NCI-H128 (cell line): ENCODE measurements around the gene LOXHD1.

Source experiments
- DNase-seq: peaks from one replicate; lab custom pipeline; 2025; ENCODE audit not compliant: unreplicated experiment; lab: John Stamatoyannopoulos, UW

Gene LOXHD1

GRCh38 chr18:46657115-46657955, at the start of gene LOXHD1:
TSS of gene LOXHD1 (minus strand) at chr18:46657220. CDS start at chr18:46657033, 187 bp downstream.
- DNase-seq: no peak

GRCh38 chr18:46705521-46705920, 48.5 kb upstream of the LOXHD1 start:
- no peak for DNase-seq

GRCh38 chr18:46704816-46705215, 47.8 kb upstream of the LOXHD1 start:
- no peak for DNase-seq

- DNase-seq: no peak
Observed at GRCh38 chr18:46704189-46704588, 47.2 kb upstream of the LOXHD1 start.

GRCh38 chr18:46702471-46702870, 45.5 kb upstream of the LOXHD1 start:
- DNase-seq: no peak

- DNase-seq: no peak
Observed at GRCh38 chr18:46700066-46700824, 43.2 kb upstream of the LOXHD1 start.

GRCh38 chr18:46696702-46697101, 39.7 kb upstream of the LOXHD1 start:
- DNase-seq: no peak

- no peak for DNase-seq
Observed at GRCh38 chr18:46696268-46696667, 39.2 kb upstream of the LOXHD1 start.

GRCh38 chr18:46693996-46694395, 37.0 kb upstream of the LOXHD1 start:
- DNase-seq: no peak

GRCh38 chr18:46688853-46689525, 32.0 kb upstream of the LOXHD1 start:
- DNase-seq: no peak

- DNase-seq: no peak
Observed at GRCh38 chr18:46686186-46686585, 29.2 kb upstream of the LOXHD1 start.

GRCh38 chr18:46683252-46683651, 26.2 kb upstream of the LOXHD1 start:
- no peak for DNase-seq

- DNase-seq: no peak
Observed at GRCh38 chr18:46680784-46681695, 24.0 kb upstream of the LOXHD1 start.

GRCh38 chr18:46679846-46680598, 23.0 kb upstream of the LOXHD1 start:
- DNase-seq: no peak

- DNase-seq: no peak
Observed at GRCh38 chr18:46678785-46679399, 21.9 kb upstream of the LOXHD1 start.

GRCh38 chr18:46678041-46678440, 21.0 kb upstream of the LOXHD1 start:
- DNase-seq: no peak

GRCh38 chr18:46677611-46678010, 20.6 kb upstream of the LOXHD1 start:
- no peak for DNase-seq

GRCh38 chr18:46676182-46676835, 19.3 kb upstream of the LOXHD1 start:
- no peak for DNase-seq

GRCh38 chr18:46675112-46675511, 18.1 kb upstream of the LOXHD1 start:
- DNase-seq: no peak
